EH (cell line): ENCODE results near the gene SMIM5.
A peak's percentile ranks its signal among the peaks of the same experiment; 100 is the strongest.
"Not testable (repeated sequence)": the region's sequence is repeated elsewhere in the genome, so short reads cannot be mapped to it uniquely, and the experiment has no call there.

Experiments used
- DNase-seq: peaks from one replicate; pipeline ENCODE4 v3.0.0-alpha.2; 2015; ENCODE audit warnings: low read depth

SMIM5 gene, protein sequence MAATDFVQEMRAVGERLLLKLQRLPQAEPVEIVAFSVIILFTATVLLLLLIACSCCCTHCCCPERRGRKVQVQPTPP

DNA sequence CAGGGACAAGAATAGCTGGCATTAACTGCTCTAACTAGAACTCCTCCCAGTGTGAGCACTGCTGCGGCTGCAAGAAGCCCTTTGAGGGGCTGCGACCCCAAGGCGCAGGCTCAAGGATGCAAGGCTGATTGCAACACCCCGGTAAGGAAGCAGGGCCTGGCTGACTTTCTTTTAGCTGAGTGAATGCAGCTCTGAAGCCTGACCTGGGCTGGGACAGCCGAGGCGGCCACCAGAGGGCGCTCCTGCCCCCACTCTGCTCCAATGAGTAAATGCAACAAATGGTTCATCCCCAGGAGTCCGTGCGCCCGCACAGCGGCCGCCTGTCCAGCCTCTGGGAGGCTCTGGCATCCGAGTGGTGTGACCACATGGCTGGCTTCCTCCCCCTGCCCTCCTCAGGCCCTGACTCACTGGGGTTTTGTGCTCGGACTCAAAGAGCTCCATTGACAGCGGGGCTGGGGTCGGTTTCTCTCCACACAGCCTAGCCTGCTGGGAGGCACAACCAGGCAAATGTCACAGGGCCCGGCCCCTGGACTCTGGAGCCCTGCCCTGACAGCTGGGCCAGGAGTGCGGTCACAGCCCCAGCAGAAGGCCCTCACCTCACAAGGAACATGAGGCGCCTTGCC lies at the start of gene SMIM5:
TSS of gene SMIM5 (plus strand) at position 572 of the 623 bp plus-strand sequence. CDS start 6,768 bp downstream, outside the sequence.
- peak; percentile 90 for DNase-seq

- no peak for DNase-seq
These were observed 48.4 kb upstream of the SMIM5 start for GRCh38 chr17:75584849-75585175.

- DNase-seq, result no peak
These were observed 45.3 kb upstream of the SMIM5 start, which contains the start of gene MYO15B for GRCh38 chr17:75587675-75588595. Gene MYO15B (plus strand): TSS chr17:75587800. CDS start chr17:75588058, 258 bp downstream.

GRCh38 chr17:75588596-75589011 lies 44.6 kb upstream of the SMIM5 start:
- DNase-seq, result no peak

GRCh38 chr17:75589012-75589918 lies 44.0 kb upstream of the SMIM5 start:
- peak; percentile 85 for DNase-seq

DNA sequence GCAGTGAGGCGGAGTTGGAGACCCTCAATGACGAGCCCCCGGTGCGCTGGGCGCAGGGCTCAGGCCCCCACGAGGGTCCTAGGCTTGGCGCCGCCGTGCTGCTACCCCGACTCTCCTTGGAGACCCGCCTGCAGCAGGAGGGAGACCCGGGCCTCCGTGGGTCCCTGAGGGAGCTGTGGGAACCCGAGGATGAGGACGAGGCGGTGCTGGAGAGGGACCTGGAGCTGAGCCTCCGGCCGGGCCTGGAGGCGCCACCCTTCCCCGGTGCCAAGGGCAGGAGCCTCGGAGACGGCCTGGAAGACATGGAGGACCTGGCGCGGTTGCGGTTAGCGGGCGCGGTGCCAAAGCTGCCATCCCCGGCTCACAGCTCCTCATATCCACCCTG lies 43.3 kb upstream of the SMIM5 start:
- DNase-seq, result no peak

- DNase-seq, result no peak
These were observed 42.9 kb upstream of the SMIM5 start for GRCh38 chr17:75590314-75590761.

DNA sequence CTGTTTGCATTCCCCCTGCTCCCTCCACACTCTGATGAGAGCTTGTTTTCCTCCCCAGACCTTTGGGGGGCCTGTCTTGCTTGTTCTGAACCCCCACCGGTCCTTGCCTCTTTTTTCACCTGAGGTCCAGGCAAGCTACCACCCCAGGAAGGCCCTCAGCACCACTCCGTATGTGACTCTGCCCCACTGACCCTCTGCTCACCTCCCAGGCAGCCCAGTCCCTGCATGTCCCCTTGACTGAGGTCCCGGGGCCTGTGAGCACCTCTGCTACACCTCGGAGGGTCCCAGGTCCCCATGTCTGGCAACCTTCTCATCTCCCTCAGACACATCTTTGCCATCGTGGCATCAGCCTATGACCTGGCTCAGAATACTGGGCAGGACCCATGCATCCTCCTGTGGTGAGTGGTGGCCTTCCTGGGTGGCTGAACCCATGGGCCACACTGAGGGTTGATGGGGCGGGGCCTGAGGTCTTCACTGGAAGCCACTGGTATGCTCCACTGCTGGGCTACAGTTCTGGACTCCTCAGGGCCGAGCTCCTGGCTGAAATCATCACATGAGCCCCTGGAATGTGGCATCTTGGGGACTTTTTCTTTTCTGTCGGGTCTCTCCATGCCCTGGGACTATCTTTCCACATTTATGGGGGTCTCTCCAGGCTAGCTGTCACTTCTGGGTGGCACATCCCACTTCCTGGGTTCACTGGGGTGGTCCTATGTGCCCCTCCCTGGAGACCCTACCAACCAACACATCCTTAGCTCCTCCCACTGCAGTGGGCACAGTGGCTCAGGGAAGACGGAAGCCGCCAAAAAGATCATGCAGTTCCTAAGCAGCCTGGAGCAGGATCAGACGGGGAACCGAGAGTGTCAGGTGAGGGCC lies 42.1 kb upstream of the SMIM5 start:
- DNase-seq, result no peak

- DNase-seq, result no peak
These were observed 41.4 kb upstream of the SMIM5 start for GRCh38 chr17:75591722-75592302.

GRCh38 chr17:75592348-75593020 lies 40.8 kb upstream of the SMIM5 start:
- DNase-seq, result no peak

DNA sequence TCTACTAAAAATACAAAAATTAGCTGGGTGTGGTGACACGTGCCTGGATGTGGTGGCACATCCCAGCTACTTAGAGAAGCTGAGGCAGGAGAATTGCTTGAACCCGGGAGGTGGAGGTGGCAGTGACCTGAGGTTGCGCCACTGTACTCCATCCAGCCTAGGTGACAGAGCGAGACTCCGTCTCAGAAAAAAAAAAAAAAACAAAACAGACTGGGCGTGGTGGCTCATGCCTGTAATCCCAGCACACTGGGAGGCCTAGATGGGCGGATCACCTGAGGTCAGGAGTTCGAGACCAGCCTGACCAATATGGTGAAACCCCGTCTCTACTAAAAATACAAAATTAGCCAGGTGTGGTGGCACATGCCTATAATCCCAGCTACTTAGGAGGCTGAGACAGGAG lies 39.8 kb upstream of the SMIM5 start:
- DNase-seq, result not testable (repeated sequence)

GRCh38 chr17:75594499-75595283 lies 38.5 kb upstream of the SMIM5 start:
- no peak for DNase-seq

DNA sequence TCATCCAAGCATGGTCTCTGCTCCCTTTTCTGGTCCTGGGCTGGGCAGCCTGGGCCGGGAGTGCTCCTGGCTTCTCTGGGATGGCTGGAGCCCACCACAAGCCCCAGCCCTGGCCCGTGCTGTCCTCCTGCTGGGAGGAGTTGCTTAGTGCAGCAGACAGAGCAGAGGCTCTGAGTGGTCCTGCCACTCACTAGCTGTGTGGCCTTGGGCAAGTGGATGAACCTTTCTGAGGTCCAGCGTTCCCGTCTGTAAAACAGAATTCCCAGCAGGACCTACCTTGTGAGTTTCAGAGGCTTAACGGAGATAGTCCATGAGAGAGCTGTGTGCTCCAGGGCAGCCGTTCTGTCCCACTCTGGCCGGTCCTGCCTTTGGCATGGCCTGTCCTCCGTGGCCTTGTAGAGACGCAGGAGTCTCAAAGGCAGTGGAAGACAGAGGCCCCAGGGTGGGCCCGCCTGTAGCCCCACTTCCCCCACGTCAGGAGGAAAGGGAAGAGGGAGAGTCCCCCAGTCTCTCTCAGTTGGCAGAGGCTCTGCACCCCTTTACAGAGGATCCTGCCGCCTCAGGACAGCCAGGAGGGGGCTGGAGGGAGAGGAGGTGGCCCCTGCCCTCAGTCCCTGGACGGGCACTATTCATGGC lies 37.8 kb upstream of the SMIM5 start:
- no peak for DNase-seq

- no peak for DNase-seq
These were observed 37.3 kb upstream of the SMIM5 start for GRCh38 chr17:75595920-75596313.

- no peak for DNase-seq
These were observed 36.7 kb upstream of the SMIM5 start for GRCh38 chr17:75596320-75597087.

DNA sequence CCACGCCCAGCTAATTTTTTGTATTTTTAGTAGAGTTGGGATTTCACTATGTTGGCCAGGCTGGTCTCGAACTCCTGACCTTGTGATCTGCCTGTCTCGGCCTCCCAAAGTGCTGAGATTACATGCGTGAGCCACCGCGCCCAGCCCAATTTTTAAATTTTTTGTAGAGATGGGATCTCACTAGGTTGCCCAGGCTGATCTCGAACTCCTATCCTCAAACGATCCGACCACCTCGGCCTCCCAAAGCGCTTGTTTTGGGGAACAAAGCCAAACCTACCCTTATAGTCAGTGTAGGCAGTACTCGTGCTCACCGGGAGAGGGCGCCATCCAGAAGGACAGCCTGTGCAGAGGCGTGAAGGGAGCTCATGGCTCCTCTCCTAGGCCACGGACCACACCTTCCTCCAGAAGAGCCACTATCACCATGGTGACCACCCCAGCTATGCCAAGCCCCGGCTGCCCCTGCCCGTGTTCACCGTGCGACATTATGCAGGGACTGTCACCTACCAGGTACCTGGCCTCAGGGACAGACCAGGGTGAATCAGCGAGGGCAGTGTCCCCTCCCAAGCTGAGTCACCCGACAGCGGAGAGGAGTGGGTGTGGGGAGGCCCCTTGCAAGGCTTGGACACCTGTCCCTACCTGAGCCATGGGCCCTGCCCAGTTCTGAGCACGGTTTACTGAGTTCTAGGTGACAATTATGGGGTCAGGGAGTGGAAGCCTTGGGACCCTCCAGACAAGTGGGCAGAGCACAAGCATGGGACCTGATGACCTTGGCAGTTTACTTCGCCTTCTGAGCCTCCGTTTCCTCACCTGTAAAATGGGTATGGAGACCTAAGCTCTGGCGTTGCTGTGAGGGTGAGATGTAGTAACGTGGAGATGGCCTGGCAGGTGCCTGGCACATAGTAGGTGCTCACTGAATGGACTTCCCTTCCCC lies 31.9 kb upstream of the SMIM5 start:
- DNase-seq, result peak; percentile 36

- no peak for DNase-seq
These were observed 30.6 kb upstream of the SMIM5 start for GRCh38 chr17:75602644-75603043.
